Urinary bladder (tissue), 4 donors: ENCODE data around the gene SPRR1A. TPM values are rescaled to one million over a fixed set of nuclear protein-coding genes. Genes with fewer than 3 reads are reported as not detected.

ENCODE experiments used
- DNase-seq: peaks from one replicate; pipeline ENCODE4 v3.0.0-alpha.2; 2015; ENCODE audit errors: extremely low spot score
- H3K27ac ChIP-seq: one replicate; pipeline ENCODE4 v1.5.1; 2013; ENCODE audit warnings: low read depth, mild to moderate bottlenecking, moderate library complexity
- H3K36me3 ChIP-seq: one replicate; pipeline ENCODE4 v1.6.1; 2013; ENCODE audit warnings: mild to moderate bottlenecking, moderate library complexity; ENCODE audit not compliant: insufficient read depth
- H3K4me1 ChIP-seq: one replicate; pipeline ENCODE4 v1.6.1; 2013; ENCODE audit warnings: mild to moderate bottlenecking, moderate library complexity; ENCODE audit not compliant: insufficient read depth
- H3K4me3 ChIP-seq: one replicate; pipeline ENCODE4 v1.5.1; 2013; ENCODE audit warnings: low read depth, low read length
- WGBS: extraction: QIAGEN DNeasy Blood & Tissue Kit; methylation state at CpG from one replicate; pipeline ENCODE4 v1.1.7; 2013; 5-methylcytosine and 5-hydroxymethylcytosine counted together
- polyA plus RNA-seq: library from polyadenylated mRNA; stranded (reverse); fragments of 200-250 nt; gene quantifications from one replicate; pipeline ENCODE4 v1.2.3, GENCODE V29; 2013
- small RNA-seq: library from RNA; depleted of rRNA; stranded (forward); fragments of <200 nt; gene quantifications from one replicate; pipeline ENCODE3, GENCODE V24; 2014
- total RNA-seq: library from RNA; depleted of rRNA; stranded (reverse); fragments of >200 nt; gene quantifications from one replicate; pipeline ENCODE4 v1.2.3, GENCODE V29; 2014
- donor health status: healthy with polysubstance abuse.
- donor health status: healthy.

Gene SPRR1A
- total and polyA plus RNA-seq, 2 donors = not detected

DNA sequence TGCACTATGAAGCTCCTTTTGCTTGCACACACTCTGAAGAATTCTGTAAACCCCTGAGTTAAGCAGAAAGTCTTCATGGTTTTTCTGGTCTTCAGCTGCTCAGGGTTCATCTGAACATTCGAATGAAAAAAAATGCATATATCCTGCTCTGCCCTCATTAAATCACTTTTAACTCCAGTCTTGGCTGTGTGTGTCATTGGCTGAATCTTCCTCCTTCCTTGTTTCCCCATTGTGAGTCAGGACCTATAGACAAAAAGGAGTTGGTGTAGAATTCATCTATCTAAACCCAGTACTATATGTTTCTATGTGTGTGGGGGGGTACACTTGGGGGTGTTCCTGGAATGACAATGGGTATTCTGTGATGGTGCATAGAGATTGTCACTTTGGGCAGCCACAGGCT is 40.5 kb downstream of the SPRR1A start:
- Histone ChIP-seq H3K4me1 (no peaks in the 10 kb centered on the region), H3K36me3 (no peaks in the 10 kb centered on the region), H3K4me3 (no peak overlapping the region), H3K27ac (no peak overlapping the region)
- no peak for DNase-seq
- 77% methylated on average over 1 of the region's 1 CpG for WGBS

- Histone ChIP-seq H3K4me1 (no peaks in the 10 kb centered on the region), H3K4me3 (no peak overlapping the region), H3K27ac (no peak overlapping the region), H3K36me3 (no peaks in the 10 kb centered on the region)
- no peak for DNase-seq
- WGBS = 56% methylated on average over 1 of the region's 1 CpG
Measured at GRCh38 chr1:153025797-153026196, 41.9 kb downstream of the SPRR1A start.

- H3K27ac ChIP-seq = no peak overlapping the region
- 32% methylated on average over 1 of the region's 1 CpG for WGBS
Measured at GRCh38 chr1:153028766-153029165, 44.9 kb downstream of the SPRR1A start.

GRCh38 chr1:153030895-153031294 is 47.0 kb downstream of the SPRR1A start, which contains the start of gene SPRR1B:
SPRR1B (plus strand) TSS chr1:153031203; CDS start chr1:153032346, 1,143 bp downstream.
- H3K27ac ChIP-seq = no peak within 1 kb of the TSS
- no peaks in the 10 kb centered on the region for H3K36me3 ChIP-seq
- no peak within 1 kb of the TSS for H3K4me3 ChIP-seq
- no peaks in the 10 kb centered on the region for H3K4me1 ChIP-seq
- DNase-seq = no peak

More at GRCh38 chr1:153028766-153029165, 44.9 kb downstream of the SPRR1A start:
- DNase-seq = no peak
- no peak overlapping the region for H3K4me3 ChIP-seq
- H3K36me3 ChIP-seq = no peaks in the 10 kb centered on the region
- no peaks in the 10 kb centered on the region for H3K4me1 ChIP-seq

GRCh38 chr1:153032073-153032472 is 48.2 kb downstream of the SPRR1A start:
- DNase-seq = no peak
- Histone ChIP-seq H3K36me3 (no peaks in the 10 kb centered on the region), H3K27ac (no peak overlapping the region), H3K4me1 (no peaks in the 10 kb centered on the region), H3K4me3 (no peak overlapping the region)

- 43% methylated on average over 3 of the region's 3 CpGs for WGBS
Measured at GRCh38 chr1:153032677-153033308, 48.9 kb downstream of the SPRR1A start.

GRCh38 chr1:153035211-153035610 is 51.3 kb downstream of the SPRR1A start:
- no peak overlapping the region for H3K27ac ChIP-seq
- 83% methylated on average over 1 of the region's 1 CpG for WGBS
- no peak overlapping the region for H3K4me3 ChIP-seq

More at GRCh38 chr1:153032677-153033308, 48.9 kb downstream of the SPRR1A start:
- DNase-seq = no peak
- H3K36me3 ChIP-seq = no peaks in the 10 kb centered on the region
- no peaks in the 10 kb centered on the region for H3K4me1 ChIP-seq
- no peak overlapping the region for H3K4me3 ChIP-seq
- no peak overlapping the region for H3K27ac ChIP-seq

More at GRCh38 chr1:153035211-153035610, 51.3 kb downstream of the SPRR1A start:
- Histone ChIP-seq H3K4me1 (no peaks in the 10 kb centered on the region), H3K36me3 (no peaks in the 10 kb centered on the region)
- DNase-seq = no peak

Small RNA genes within 50 kb of the gene (small RNA-seq; reads per million reads assigned to genes)
- not detected for gene AL356867.1
- not detected for gene RF00322
- gene SPRR1A = not detected

Other genes with a start within 250 kb of the SPRR1A start
- not detected for gene KPRP, start 226.1 kb upstream of the SPRR1A start, total RNA-seq
- gene KPRP, start 226.1 kb upstream of the SPRR1A start, polyA plus RNA-seq = not detected
- gene LCE1F, start 208.9 kb upstream of the SPRR1A start, total RNA-seq = not detected
- not detected for gene LCE1F, start 208.9 kb upstream of the SPRR1A start, polyA plus RNA-seq
- gene LCE1E, start 197.8 kb upstream of the SPRR1A start, total RNA-seq = not detected
- 0.15 TPM for gene LCE1E, start 197.8 kb upstream of the SPRR1A start, polyA plus RNA-seq
- gene LCE1D, start 187.4 kb upstream of the SPRR1A start, total RNA-seq = not detected
- not detected for gene LCE1D, start 187.4 kb upstream of the SPRR1A start, polyA plus RNA-seq
- gene LCE1C, start 177.4 kb upstream of the SPRR1A start, total RNA-seq = not detected
- gene LCE1C, start 177.4 kb upstream of the SPRR1A start, polyA plus RNA-seq = not detected
- gene LCE1B, start 172.1 kb upstream of the SPRR1A start, total RNA-seq = not detected
- gene LCE1B, start 172.1 kb upstream of the SPRR1A start, polyA plus RNA-seq = not detected
- gene LCE1A, start 156.6 kb upstream of the SPRR1A start, total RNA-seq = not detected
- gene LCE1A, start 156.6 kb upstream of the SPRR1A start, polyA plus RNA-seq = not detected
- gene LCE6A, start 141.2 kb upstream of the SPRR1A start, total RNA-seq = not detected
- gene LCE6A, start 141.2 kb upstream of the SPRR1A start, polyA plus RNA-seq = not detected
- gene LCE7A, start 124.1 kb upstream of the SPRR1A start, total RNA-seq = not detected
- not detected for gene LCE7A, start 124.1 kb upstream of the SPRR1A start, polyA plus RNA-seq
- gene SMCP, start 105.8 kb upstream of the SPRR1A start, total RNA-seq = not detected
- not detected for gene SMCP, start 105.8 kb upstream of the SPRR1A start, polyA plus RNA-seq
- 2.7 TPM for gene IVL, start 75.5 kb upstream of the SPRR1A start, total RNA-seq
- gene IVL, start 75.5 kb upstream of the SPRR1A start, polyA plus RNA-seq = 9.5 TPM
- not detected for gene SPRR5, start 36.9 kb upstream of the SPRR1A start, total RNA-seq
- gene SPRR5, start 36.9 kb upstream of the SPRR1A start, polyA plus RNA-seq = not detected
- gene SPRR4, start 13.4 kb upstream of the SPRR1A start, total RNA-seq = not detected
- gene SPRR4, start 13.4 kb upstream of the SPRR1A start, polyA plus RNA-seq = not detected
- gene SPRR3, start 17.7 kb downstream of the SPRR1A start, total RNA-seq = 10.0 TPM
- 0.65 TPM for gene SPRR3, start 17.7 kb downstream of the SPRR1A start, polyA plus RNA-seq
- gene SPRR1B, start 47.1 kb downstream of the SPRR1A start, total RNA-seq = not detected
- not detected for gene SPRR1B, start 47.1 kb downstream of the SPRR1A start, polyA plus RNA-seq
- not detected for gene SPRR2D, start 57.0 kb downstream of the SPRR1A start, total RNA-seq
- not detected for gene SPRR2D, start 57.0 kb downstream of the SPRR1A start, polyA plus RNA-seq
- gene SPRR2A, start 73.4 kb downstream of the SPRR1A start, total RNA-seq = not detected
- gene SPRR2A, start 73.4 kb downstream of the SPRR1A start, polyA plus RNA-seq = not detected
- not detected for gene SPRR2B, start 87.5 kb downstream of the SPRR1A start, total RNA-seq
- gene SPRR2B, start 87.5 kb downstream of the SPRR1A start, polyA plus RNA-seq = not detected
- gene SPRR2E, start 110.4 kb downstream of the SPRR1A start, total RNA-seq = not detected
- gene SPRR2E, start 110.4 kb downstream of the SPRR1A start, polyA plus RNA-seq = not detected
- gene SPRR2F, start 129.4 kb downstream of the SPRR1A start, total RNA-seq = not detected
- not detected for gene SPRR2F, start 129.4 kb downstream of the SPRR1A start, polyA plus RNA-seq
- gene SPRR2G, start 166.8 kb downstream of the SPRR1A start, total RNA-seq = not detected
- gene SPRR2G, start 166.8 kb downstream of the SPRR1A start, polyA plus RNA-seq = not detected
- not detected for gene LELP1, start 219.3 kb downstream of the SPRR1A start, total RNA-seq
- gene LELP1, start 219.3 kb downstream of the SPRR1A start, polyA plus RNA-seq = not detected
- gene PRR9, start 233.5 kb downstream of the SPRR1A start, total RNA-seq = not detected
- not detected for gene PRR9, start 233.5 kb downstream of the SPRR1A start, polyA plus RNA-seq